SK-N-SH treated with all-trans-retinoic acid at 6 μM for 48 hours (cell line): Measurements from ENCODE around the gene ANKRD23.

Experiments
- BACH2 ChIP-seq: fragments of 250-450 bp; sonication (Bioruptor Pico); IDR thresholded peaks from 2 replicates; pipeline ENCODE4 v1.9.0; 2021; ENCODE audit warnings: mild to moderate bottlenecking, borderline replicate concordance
- CSDC2 ChIP-seq: fragments of 250-450 bp; sonication (Bioruptor Pico); IDR thresholded peaks from 2 replicates; pipeline ENCODE4 v1.5.0; 2020; ENCODE audit warnings: mild to moderate bottlenecking, moderate library complexity
- RARB ChIP-seq: fragments of 250-450 bp; sonication (Bioruptor Pico); IDR thresholded peaks from 2 replicates; pipeline ENCODE4 v1.8.0; 2021; ENCODE audit warnings: mild to moderate bottlenecking, moderate library complexity
- ZNF8 ChIP-seq: fragments of 450-650 bp; formaldehyde crosslinking; IDR thresholded peaks from 2 replicates; pipeline ENCODE4 v1.5.0; 2020; ENCODE audit warnings: mild to moderate bottlenecking, moderate library complexity
- TF ChIP-seq, protein P1 (sequence below): fragments of 250-450 bp; sonication (Bioruptor Pico); IDR thresholded peaks from 2 replicates; pipeline ENCODE4 v1.5.1; 2021; ENCODE audit warnings: mild to moderate bottlenecking, moderate library complexity
- TF ChIP-seq, protein P2 (sequence below): fragments of 250-450 bp; sonication (Bioruptor Pico); IDR thresholded peaks from 2 replicates; pipeline ENCODE4 v1.5.1; 2020; ENCODE audit warnings: low read depth, mild to moderate bottlenecking, moderate library complexity
- TF ChIP-seq, protein P3 (sequence below): fragments of 250-450 bp; sonication (Bioruptor Pico); IDR thresholded peaks from 2 replicates; pipeline ENCODE4 v1.8.0; 2021; ENCODE audit warnings: low read depth, mild to moderate bottlenecking, moderate library complexity, borderline replicate concordance
- TF ChIP-seq, protein P4 (sequence below): fragments of 250-450 bp; sonication (Bioruptor Pico); IDR thresholded peaks from 2 replicates; pipeline ENCODE4 v1.8.0; 2020; ENCODE audit warnings: mild to moderate bottlenecking, moderate library complexity, borderline replicate concordance
- TF ChIP-seq, protein P5 (sequence below): fragments of 250-450 bp; sonication (Bioruptor Pico); IDR thresholded peaks from 2 replicates; pipeline ENCODE4 v1.5.0; 2020; ENCODE audit warnings: mild to moderate bottlenecking, moderate library complexity

DNA sequence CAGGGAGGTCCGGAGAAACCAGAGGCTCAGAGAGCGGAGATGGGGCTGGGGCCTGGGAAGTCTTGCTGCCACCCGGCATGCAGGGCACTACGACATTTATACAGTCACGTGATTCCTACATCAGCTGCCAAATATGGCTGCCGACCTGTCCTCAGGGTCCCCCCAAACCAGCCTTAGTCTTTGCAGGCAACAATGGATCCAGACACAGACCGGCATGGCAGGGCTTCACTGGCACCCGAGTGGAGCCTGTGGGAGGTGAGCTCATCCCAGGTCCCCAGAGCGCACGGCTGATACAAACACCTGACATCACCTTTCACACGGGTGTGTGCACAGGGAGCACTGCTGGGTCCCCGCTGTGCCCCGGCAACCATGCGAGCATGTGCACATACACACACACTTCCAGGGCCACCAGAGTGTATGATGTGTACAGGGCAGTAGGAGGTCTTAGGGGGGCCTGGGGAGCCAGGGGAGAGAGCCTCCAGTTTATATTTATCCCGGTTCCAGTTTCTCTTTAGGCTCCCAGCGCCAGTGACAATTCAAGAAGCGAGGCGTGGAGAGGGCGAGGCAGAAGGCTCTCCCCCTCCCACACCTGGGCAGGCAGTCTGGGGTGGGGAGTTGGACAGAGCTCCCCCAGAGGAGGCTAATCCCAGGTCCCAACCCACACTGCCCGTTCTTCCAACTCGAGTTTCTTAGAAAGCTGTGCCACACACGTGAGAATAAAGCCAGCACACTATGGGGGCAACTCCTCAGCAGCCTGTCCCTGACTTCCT is 23.4 kb upstream of the ANKRD23 start:
- TF ChIP-seq RARB (no peak), CSDC2 (no peak), ZNF8 (CRISPR knock-in tag) (no peak), BACH2 (CRISPR knock-in tag) (no peak)
- TF ChIP-seq, protein P1, sequence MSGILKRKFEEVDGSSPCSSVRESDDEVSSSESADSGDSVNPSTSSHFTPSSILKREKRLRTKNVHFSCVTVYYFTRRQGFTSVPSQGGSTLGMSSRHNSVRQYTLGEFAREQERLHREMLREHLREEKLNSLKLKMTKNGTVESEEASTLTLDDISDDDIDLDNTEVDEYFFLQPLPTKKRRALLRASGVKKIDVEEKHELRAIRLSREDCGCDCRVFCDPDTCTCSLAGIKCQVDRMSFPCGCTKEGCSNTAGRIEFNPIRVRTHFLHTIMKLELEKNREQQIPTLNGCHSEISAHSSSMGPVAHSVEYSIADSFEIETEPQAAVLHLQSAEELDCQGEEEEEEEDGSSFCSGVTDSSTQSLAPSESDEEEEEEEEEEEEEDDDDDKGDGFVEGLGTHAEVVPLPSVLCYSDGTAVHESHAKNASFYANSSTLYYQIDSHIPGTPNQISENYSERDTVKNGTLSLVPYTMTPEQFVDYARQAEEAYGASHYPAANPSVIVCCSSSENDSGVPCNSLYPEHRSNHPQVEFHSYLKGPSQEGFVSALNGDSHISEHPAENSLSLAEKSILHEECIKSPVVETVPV (CRISPR knock-in tag) = no peak
- TF ChIP-seq, protein P2, sequence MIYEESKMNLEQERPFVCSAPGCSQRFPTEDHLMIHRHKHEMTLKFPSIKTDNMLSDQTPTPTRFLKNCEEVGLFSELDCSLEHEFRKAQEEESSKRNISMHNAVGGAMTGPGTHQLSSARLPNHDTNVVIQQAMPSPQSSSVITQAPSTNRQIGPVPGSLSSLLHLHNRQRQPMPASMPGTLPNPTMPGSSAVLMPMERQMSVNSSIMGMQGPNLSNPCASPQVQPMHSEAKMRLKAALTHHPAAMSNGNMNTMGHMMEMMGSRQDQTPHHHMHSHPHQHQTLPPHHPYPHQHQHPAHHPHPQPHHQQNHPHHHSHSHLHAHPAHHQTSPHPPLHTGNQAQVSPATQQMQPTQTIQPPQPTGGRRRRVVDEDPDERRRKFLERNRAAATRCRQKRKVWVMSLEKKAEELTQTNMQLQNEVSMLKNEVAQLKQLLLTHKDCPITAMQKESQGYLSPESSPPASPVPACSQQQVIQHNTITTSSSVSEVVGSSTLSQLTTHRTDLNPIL (CRISPR knock-in tag) = no peak
- TF ChIP-seq, protein P3, sequence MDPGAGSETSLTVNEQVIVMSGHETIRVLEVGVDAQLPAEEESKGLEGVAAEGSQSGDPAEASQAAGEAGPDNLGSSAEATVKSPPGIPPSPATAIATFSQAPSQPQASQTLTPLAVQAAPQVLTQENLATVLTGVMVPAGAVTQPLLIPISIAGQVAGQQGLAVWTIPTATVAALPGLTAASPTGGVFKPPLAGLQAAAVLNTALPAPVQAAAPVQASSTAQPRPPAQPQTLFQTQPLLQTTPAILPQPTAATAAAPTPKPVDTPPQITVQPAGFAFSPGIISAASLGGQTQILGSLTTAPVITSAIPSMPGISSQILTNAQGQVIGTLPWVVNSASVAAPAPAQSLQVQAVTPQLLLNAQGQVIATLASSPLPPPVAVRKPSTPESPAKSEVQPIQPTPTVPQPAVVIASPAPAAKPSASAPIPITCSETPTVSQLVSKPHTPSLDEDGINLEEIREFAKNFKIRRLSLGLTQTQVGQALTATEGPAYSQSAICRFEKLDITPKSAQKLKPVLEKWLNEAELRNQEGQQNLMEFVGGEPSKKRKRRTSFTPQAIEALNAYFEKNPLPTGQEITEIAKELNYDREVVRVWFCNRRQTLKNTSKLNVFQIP (CRISPR knock-in tag) = no peak
- TF ChIP-seq, protein P4, sequence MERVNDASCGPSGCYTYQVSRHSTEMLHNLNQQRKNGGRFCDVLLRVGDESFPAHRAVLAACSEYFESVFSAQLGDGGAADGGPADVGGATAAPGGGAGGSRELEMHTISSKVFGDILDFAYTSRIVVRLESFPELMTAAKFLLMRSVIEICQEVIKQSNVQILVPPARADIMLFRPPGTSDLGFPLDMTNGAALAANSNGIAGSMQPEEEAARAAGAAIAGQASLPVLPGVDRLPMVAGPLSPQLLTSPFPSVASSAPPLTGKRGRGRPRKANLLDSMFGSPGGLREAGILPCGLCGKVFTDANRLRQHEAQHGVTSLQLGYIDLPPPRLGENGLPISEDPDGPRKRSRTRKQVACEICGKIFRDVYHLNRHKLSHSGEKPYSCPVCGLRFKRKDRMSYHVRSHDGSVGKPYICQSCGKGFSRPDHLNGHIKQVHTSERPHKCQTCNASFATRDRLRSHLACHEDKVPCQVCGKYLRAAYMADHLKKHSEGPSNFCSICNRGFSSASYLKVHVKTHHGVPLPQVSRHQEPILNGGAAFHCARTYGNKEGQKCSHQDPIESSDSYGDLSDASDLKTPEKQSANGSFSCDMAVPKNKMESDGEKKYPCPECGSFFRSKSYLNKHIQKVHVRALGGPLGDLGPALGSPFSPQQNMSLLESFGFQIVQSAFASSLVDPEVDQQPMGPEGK (CRISPR knock-in tag) = no peak
- TF ChIP-seq, protein P5, sequence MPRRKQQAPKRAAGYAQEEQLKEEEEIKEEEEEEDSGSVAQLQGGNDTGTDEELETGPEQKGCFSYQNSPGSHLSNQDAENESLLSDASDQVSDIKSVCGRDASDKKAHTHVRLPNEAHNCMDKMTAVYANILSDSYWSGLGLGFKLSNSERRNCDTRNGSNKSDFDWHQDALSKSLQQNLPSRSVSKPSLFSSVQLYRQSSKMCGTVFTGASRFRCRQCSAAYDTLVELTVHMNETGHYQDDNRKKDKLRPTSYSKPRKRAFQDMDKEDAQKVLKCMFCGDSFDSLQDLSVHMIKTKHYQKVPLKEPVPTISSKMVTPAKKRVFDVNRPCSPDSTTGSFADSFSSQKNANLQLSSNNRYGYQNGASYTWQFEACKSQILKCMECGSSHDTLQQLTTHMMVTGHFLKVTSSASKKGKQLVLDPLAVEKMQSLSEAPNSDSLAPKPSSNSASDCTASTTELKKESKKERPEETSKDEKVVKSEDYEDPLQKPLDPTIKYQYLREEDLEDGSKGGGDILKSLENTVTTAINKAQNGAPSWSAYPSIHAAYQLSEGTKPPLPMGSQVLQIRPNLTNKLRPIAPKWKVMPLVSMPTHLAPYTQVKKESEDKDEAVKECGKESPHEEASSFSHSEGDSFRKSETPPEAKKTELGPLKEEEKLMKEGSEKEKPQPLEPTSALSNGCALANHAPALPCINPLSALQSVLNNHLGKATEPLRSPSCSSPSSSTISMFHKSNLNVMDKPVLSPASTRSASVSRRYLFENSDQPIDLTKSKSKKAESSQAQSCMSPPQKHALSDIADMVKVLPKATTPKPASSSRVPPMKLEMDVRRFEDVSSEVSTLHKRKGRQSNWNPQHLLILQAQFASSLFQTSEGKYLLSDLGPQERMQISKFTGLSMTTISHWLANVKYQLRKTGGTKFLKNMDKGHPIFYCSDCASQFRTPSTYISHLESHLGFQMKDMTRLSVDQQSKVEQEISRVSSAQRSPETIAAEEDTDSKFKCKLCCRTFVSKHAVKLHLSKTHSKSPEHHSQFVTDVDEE (CRISPR knock-in tag) = no peak
